Left cardiac atrium (tissue), 4 donors: Measurements from ENCODE around the gene B4GALT6. TPM values are rescaled to one million over a fixed set of nuclear protein-coding genes. Genes with fewer than 3 reads are reported as not detected.
A peak's percentile ranks its signal among the peaks of the same experiment; 100 is the strongest.

Source experiments
- ATAC-seq, 2 donors: fragments of 200-7000 bp; cut with Tn5 transposase; one replicate each; pipeline ENCODE4 v1.9.1; 2020; ENCODE audit warnings: mild to moderate bottlenecking in 2 of 2, moderate library complexity in 2 of 2
- DNase-seq: peaks from one replicate; pipeline ENCODE4 v3.0.0-alpha.2; 2020
- intact Hi-C, 2 donors: fragments of 100-400 bp; cut with DNase I; formaldehyde crosslinking; loops; one replicate each; pipeline versions ENCODE4 v1.14.1 to v1.15.1; 2022 to 2023
- total RNA-seq, 2 donors: library from RNA; stranded (reverse); fragmentation: NEBNext Ultra II Directional; extraction: Animal tissue kit (Norgen Biotek cat#: 25700); gene quantifications; one replicate each; pipeline ENCODE4 v1.2.1, GENCODE V29; 2021
- donor health status: DM: no; HTN: yes; CAD: no.
- donor health status: DM: no; HTN: yes; CAD: no; lungs with severe emphysema.
- donor health status: DM: yes; HTN: yes; CAD: no.
- donor health status: Dilated cardiomyopathy.

Gene B4GALT6
- total RNA-seq, 2 donors from 2014 or later = 7.9 to 12.0 TPM

DNA sequence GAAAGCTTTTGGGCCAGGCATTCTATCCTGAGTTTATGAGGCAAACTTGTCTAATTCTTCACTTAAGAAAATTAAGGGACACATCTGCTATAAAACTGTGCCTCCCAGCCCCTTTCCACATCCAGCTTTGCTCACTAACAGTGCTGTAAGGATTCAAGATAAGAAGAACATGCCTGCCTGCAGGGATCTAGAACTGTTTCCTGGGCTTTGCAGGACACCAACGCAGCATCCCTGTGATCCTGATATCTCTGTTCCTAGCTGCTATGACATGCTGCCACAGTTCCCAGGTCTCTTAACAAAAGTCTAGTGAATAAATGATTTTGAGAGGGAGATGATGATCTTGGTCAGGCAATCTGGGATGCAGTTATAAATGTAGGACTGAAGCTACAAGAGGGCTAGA, 12.4 kb downstream of the B4GALT6 start:
- DNase-seq (no peak), ATAC-seq (no peak)
- intact Hi-C loops = no loop called here

DNA sequence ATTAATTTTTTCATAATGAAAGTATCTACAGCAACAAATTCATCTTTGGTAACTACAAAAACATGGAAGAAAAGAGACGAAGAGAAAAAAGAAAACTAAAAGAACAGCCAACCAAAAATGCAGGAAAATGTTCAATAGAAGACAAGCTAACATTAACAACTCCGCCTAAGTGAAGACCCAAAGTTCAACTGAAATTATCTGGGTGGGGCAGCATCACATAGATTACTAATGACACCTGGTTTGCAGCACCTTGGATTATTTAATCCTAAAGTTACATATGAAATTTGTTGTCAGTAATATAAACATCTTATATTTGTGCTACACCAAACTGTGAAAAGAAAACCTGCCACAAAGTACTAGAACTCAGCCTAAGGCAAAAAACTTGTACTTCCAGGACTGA, 14.8 kb downstream of the B4GALT6 start:
- DNase-seq = no peak
- ATAC-seq = no peak
- intact Hi-C loops = no loop called here

DNA sequence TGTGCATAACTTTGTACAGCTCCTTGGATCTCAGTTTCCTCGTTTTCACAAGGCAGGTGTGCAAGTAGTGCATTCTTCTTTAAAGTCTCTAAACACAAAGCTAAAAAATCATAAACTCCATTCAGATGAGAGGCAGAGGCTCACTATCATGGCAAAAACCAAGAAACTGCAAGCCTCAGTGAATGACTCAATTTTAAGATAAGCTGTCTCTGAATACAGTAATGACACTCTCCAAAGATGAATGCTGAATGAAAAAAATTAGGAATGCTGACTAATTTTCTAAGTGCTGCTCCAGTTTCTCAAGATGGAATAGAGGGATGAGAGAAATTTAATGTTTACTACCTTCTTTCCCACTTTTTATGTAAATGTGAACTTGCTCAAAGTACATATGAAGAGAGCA, 17.2 kb downstream of the B4GALT6 start:
- ATAC-seq = peak in 1 of 2 donors; percentile 84
- intact Hi-C loops = no loop called here

DNA sequence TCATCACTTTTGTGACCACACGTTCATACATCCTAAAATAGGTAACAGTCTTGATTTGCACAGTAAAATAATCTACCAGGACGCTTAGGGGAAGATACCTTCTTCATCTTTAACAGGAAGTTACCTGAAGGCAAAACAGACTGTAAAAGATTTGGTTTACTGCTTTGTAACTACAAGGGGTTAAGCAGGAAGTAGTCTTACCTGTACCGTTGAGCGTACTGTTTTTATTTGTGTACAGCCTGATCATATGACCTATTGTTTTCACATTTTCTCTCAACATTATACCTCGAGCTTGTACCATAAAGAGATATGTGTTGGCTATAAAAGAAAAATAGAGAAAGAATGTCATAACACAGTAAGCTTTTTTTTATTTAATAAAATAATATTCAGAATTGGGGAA, 18.3 kb downstream of the B4GALT6 start:
- ATAC-seq (no peak), DNase-seq (no peak)
- intact Hi-C loops = no loop called here

More for the DNA sequence above, 17.2 kb downstream of the B4GALT6 start:
- DNase-seq = no peak

DNA sequence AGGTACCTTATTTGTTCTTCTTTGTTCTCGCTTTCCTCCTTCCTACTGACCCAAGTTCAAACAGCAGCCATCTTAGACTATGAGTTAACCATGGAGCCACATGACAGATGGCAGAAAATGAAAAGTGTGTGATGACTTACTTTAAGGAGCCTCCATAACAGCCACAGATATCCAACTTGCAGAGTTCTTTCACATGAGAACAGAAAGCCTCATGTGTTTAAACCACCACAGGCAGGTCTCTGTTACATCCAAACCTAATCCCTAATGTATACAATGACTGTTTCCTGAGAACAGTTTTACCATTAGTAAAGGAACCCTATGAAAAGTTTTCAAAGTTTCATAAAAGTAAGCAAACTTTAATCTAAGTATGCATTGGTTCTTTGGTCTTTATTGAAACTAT, 20.3 kb downstream of the B4GALT6 start:
- DNase-seq (no peak), ATAC-seq (no peak)
- intact Hi-C loops = no loop called here

DNA sequence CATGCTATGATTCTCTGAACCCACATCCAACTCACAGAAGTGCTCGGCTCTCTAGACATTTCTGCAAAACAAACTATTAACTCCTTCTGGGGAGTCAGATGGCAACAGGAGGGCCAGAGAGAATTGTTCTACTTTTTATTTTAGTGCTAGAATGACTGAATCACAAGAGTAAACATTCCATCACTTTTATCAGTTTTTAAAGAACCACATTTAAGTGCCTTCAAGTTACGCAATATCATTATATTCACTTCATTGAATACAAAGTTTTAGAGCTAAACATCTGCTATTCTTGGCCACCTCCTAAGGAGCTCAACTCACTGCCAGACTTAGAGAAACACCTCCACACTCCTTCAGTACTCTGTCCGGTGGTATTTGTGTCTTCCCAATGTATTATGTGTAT, 22.4 kb downstream of the B4GALT6 start:
- DNase-seq (no peak), ATAC-seq (peak in 1 of 2 donors; percentile 62)
- intact Hi-C loops = no loop called here

DNA sequence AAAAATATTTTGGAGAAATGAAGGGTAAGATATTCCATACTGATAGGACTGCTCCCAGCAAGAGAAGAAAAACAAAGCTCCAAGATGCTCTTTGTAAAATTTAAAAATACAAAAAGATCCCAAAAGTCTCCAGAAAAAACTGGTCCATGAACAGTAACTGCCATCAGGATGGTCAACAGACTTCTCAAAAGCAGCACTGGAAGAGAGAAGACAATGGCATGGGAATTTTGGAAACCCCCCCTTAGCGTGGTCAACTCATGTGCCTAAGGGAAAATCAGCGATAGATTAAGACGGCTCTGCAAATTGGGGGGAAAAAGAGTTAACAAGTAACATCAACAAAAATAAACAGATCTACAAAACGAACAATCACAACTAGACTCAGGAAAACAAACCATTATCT, 23.6 kb downstream of the B4GALT6 start:
- DNase-seq (no peak), ATAC-seq (no peak)
- intact Hi-C loops = no loop called here

DNA sequence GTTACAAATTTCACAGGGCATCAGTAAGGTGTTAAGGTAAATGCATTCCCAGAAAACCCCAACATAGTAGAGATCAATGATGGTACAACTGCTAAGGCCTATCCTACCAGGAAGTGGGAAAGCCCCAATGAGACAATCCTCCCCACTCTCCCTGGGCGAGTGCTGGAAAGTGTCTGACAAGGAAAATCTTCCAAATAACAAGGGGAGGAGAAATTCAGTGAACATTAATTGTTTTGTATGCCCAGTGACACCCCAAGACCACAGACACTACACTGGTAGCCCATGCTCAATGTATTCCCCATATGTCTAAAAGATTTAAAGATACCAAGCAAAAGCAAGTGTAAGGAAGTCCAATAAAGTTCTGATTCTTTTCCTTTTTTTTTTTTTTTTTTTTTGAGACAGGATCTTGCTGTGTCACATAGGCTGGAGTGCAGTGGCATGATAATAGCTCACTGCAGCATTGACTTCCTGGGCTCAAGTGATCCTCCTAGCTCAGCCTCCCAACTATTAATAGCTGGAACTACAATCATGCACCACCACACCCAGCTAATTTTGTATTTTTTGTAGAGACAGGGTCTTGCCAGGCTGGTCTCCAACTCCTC, 24.7 kb downstream of the B4GALT6 start:
- no peak for DNase-seq
- intact Hi-C loops = no loop called here
- ATAC-seq = no peak

DNA sequence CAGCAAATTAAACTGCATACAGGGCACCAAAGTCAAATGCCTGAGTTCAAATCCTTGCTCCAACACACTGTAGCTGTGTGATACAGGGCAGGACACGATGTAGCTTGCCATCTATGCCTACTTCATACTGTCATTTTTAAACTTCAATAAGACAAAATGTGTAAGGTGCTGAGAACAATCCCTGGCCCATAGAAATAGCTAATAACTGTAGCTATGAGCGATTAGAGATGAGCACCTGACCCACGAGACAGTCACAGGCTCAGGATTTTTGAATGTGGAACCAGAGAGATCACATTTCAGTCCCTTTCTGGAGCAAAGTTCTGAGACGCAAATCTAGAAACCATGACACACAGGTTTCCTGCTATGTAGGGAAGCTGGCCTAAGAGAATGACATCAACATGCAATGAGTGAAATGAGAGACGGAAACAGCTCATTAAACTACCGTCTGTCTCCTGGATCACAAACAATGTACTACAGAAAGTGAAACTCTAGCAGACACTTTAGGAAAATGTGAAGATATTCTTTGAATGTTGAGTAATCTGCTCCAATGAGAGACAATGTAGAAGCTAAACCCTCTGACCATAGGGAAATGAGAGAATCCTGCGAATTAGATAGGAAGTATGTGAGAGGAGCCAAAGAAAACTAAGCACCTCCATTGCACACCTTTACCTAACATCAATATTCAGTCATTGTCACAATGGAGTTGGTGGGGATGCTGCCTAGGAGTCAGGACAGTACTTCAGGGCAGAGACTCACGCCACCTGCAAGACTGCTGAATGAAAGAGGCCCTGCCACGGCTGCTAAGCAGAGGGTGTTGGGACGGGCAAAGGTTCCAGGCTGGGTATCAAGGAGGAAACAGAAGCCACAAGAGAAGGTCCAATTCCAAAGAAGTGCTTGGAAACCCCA, 25.5 kb downstream of the B4GALT6 start:
- intact Hi-C loops = no loop called here
- ATAC-seq = no peak
- no peak for DNase-seq

DNA sequence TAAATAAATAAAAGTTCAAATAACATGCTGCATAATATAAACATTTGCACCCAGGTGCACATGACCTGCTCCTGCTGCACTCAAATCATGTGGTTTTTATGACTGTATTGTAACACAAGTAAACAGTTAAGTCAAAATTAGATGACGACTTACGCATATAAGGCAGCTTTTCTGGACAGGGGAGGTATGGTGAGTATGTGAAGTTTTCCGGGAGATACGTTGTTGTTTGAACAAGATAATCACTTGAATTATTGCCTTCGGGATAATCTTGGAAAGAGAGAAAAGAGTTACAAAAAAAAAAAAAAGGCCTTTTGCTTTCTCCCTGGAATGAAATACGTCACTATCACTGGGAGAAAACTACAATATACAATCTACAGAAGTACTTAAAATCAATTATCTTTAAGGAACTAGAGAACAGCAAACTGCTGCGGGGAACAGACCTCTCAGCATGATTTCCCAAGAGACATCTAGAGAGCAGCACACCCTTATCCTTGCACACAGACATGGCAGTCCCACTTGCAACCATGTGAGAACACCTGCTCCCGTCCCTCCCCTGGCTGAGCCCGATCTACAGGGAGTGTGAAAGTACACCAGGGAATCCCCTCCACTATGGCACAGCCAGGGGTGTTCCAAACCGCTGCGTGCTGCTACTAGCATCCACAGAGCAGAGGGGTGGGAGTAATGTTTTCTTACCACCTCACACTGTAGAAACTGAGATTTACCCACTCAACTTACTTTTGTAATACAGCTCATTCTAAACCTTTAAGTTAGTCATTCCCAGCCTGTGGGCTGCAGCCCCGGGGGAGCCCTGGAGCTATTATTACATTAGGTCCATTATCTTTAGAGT, 26.3 kb downstream of the B4GALT6 start:
- intact Hi-C loops = no loop called here
- DNase-seq (no peak), ATAC-seq (no peak)

DNA sequence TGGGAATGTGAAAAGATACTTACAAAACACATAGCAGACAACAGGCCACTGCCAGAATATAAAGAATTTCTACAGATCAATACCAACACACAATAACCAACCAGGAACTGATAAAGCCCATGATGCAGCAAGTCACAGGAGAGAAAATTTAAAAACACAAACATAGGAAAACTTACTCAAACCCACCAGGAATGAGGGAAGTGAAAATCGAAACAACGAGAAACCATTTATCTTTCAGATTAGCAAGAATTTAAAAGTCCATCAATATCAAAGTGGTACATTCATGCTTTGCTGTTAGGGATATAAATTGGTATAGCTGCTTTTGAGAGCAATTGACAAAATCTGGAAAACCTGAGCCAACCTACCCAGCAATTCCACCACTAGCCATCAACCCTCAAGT, 27.6 kb downstream of the B4GALT6 start:
- DNase-seq = no peak
- intact Hi-C loops = no loop called here
- no peak for ATAC-seq

DNA sequence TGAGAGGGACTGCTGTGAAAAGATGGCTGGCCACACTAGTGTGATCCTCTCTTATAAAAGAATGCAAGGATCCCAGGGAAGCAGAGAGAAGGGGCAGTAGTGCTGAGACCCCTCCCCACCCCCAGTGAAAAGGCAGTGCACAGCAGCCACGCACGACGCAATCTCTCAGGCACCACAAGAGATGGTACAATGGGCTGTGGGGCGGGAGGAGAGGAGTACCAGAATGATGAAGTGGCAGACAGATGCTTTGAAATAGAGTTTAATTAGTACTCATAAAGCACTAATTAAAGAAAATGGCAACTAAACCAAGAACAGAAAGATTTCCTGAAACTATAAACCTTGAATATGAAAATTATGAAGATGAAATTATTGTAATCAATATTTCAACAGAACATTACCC, 29.0 kb downstream of the B4GALT6 start:
- intact Hi-C loops = no loop called here
- ATAC-seq (no peak), DNase-seq (no peak)

DNA sequence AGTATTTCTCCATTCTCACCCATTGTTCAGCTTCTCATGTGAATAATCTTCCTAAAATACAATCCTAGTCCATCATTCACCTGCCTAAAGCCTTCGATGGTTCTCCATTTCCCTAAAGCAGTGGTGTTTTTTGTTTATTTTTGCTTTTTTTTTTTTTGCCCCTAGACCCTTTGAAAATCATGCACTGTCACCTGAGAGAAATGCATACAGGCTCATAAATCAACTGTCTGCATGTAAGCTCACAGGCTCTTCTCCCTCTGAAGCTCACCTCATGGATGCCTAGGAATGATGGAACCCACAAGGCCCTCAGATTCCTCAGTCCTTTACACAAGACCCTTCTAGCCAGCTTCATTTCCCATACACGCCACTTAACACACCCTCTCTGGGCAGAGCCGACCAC, 31.5 kb downstream of the B4GALT6 start:
- intact Hi-C loops = no loop called here
- ATAC-seq = no peak
- no peak for DNase-seq

DNA sequence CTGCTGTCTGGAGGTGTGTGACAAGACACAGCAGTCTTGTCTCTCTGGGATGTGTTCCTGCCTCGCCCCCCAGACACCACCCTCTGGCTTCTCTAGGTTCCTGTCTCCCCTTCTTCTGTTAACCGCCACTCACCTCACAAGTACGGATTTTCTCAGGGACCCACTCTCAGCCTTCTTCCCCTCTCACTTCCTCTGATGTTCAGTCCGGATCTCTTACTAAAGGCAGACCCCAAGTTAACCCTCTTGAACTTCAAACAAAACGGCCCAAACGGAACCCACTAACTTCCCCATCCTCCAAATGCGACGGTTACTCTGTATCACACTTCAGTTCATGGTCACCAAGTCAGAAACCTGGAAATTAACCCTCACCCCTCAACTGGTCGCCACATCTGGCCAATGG, 32.0 kb downstream of the B4GALT6 start:
- intact Hi-C loops = no loop called here
- no peak for ATAC-seq
- no peak for DNase-seq

DNA sequence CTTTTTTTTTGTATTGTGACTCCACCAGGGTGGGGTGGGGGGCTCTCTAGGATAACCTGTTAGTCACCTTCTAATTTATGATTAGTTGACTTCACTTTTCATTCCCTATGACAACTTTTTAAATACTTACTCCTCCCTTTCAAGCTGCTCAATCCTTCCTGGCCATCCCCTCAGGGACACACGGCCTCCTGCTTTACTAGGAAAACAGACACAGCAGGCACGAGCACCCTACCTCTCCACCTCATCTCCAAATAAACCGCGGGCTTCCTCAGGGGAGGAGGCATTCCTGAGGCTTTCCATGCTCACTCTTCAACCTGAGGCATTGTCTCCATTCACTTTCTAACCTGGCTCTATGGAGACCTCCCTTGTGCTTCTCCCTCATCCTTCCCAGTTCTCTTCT, 33.0 kb downstream of the B4GALT6 start:
- no peak for DNase-seq
- ATAC-seq = no peak
- intact Hi-C loops = no loop called here

DNA sequence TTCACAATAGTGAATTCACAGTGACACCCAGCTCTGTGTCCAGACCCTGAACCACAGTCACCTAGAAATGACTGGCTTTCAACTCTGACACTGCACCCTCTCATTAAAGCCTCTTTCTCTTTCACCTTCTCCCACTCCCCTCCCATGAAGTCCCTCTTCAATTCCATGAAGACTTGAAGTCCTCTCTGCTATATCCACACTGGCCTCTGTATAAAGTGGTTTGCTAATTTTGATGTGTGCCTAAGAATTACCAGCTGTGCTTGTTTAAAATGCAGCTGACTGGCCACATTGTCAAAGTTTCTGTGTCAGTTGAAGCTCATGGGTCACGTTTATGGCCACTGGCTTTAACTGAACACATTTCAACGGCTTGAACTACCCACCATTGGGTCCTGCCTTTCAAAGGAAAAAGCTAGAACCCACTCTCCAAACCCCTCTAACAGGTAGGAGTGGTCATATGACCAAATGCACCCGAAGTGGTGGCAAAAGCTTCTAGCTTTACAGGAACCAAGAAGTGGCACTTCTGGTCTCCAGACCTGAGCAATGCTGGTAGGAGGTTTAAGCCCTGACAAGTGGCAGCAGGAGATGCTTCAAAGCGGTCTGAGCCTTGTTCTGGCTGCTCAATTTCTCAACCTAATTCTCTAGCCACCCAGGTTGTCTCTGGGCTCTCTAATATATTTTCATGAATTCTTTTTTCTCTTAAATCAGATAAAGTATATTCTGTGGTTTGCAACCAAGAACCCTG, 34.2 kb downstream of the B4GALT6 start:
- intact Hi-C loops = no loop called here
- ATAC-seq (no peak), DNase-seq (no peak)

DNA sequence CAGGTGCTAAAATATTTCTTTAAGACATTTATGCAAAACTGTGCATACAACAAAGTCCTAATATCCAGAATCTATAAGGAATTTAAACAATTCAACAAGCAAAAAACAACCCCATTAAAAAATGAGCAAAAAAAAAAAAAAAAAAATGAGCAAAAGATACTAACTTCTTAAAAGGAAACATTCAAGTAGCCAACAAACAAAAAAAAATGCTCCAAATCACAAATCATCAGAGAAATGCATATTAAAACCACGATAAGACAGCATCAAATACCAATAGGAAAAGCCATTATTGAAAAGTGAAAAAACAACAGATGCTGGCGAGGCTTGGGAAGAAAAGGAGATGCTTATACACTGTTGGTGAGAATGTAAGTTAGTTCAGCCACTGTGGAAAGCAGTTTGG, 34.9 kb downstream of the B4GALT6 start:
- ATAC-seq (no peak), DNase-seq (no peak)
- intact Hi-C loops = no loop called here

DNA sequence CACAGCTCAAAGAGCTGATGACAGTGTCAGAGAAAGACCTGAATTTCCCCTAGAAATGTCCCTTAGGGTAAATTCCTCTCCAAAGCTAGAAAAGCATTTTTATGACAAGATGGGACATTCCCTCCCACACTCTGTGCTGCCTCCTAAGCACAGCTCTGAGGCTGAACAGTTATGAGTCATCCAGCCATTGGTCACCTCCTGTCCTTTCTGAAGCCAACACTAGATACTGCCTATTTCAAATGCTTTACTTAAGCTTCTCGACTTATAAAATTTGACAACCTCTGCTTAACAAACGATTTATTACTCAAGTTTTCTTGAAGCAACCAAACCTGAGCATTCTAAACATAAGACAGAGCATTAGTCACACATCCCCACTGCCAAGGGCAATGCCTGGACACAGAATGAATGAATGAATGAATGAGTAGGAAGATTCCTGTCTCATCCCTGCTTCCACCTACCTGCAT, 35.4 kb downstream of the B4GALT6 start:
- peak in 1 of 2 donors; percentile 79 for ATAC-seq
- no peak for DNase-seq
- intact Hi-C loops = no loop called here

DNA sequence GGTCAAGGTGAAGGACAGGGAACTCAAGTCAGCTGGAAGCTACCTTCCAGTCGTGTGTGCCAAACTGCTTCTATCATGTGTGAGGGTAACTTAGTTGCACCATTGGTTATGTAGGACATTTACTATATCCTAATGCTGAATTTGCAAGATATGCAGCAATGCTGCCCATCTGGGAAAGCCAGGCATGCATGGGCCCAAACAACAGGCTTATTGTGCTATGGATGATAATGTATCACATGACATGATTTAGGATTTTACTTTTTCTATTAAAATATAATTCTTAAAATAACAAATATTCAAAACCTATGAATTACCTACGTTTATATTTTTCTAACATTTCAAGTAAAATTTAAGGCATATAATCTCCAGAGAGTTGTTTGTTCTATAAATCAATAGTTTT, 35.9 kb downstream of the B4GALT6 start:
- ATAC-seq (no peak), DNase-seq (no peak)
- intact Hi-C loops = no loop called here
